Measurements from ENCODE around the gene HSPA1L. TPM values are rescaled to one million over a fixed set of nuclear protein-coding genes. Genes with fewer than 3 reads are reported as not detected.
"Not testable (repeated sequence)": the region's sequence is repeated elsewhere in the genome, so short reads cannot be mapped to it uniquely, and the experiment has no call there.

HSPA1L gene
- total RNA-seq, 1 donor from 2014 or later = 1.2 TPM

- DNase-seq (no peak), ATAC-seq (ENCODE audit: low read depth) (no peak)
- no peak for TF ChIP-seq CTCF (IDR thresholded peaks at IDR 0.05)
- intact Hi-C loops (cut with micrococcal nuclease) = no loop called here
- ChIA-PET CTCF (interaction anchor here (1.2 kb wide), 1 partner anchor 49 kb away, joined by 4 read pairs; no protein-coding TSS in a partner anchor), POLR2A (interaction anchor here (0.8 to 9.9 kb wide), 9 partner anchors 11 to 289 kb away, joined by 3 to 133 read pairs (median 3); partner anchors contain the start of genes CSNK2B, GPANK1, HSPA1A and HSPA1B)
- Mint-ChIP-seq H3K36me3 (ENCODE audit: low read depth) (peaks cover 66% of the 10 kb centered on the region), H3K4me3 (peak overlapping the region; percentile 11), H3K4me1 (peaks cover 47% of the 10 kb centered on the region), H3K27me3 (no peaks in the 10 kb centered on the region), H3K9me3 (no peaks in the 10 kb centered on the region), H3K27ac (no peak overlapping the region)
Measured at GRCh38 chr6:31838968-31839367, 23.9 kb upstream of the HSPA1L start.

GRCh38 chr6:31838114-31838553, 23.1 kb upstream of the HSPA1L start:
- H3K4me3 Mint-ChIP-seq = peak overlapping the region; percentile 99
- DNase-seq; intact Hi-C loops (cut with micrococcal nuclease); CTCF ChIA-PET; H3K27me3 Mint-ChIP-seq; H3K9me3 Mint-ChIP-seq; ATAC-seq (ENCODE audit: low read depth): not testable (repeated sequence)
- POLR2A ChIA-PET = interaction anchor here (1.1 to 9.9 kb wide), 7 partner anchors 11 to 173 kb away, joined by 3 to 133 read pairs (median 3); partner anchors contain the start of genes CSNK2B, GPANK1, HSPA1B and NEU1
- H3K4me1 Mint-ChIP-seq = peaks cover 51% of the 10 kb centered on the region
- peak overlapping the region; percentile 98 for H3K27ac Mint-ChIP-seq
- peaks cover 66% of the 10 kb centered on the region for H3K36me3 Mint-ChIP-seq (ENCODE audit: low read depth)

GRCh38 chr6:31837369-31838113, 22.5 kb upstream of the HSPA1L start:
- ChIA-PET POLR2A (interaction anchor here (0.5 to 9.9 kb wide), 11 partner anchors 10 to 339 kb away, joined by 3 to 133 read pairs (median 4); partner anchors contain the start of genes CSNK2B, DXO, GPANK1 and HSPA1B), CTCF (no interaction called here)
- Mint-ChIP-seq H3K36me3 (ENCODE audit: low read depth) (peaks cover 66% of the 10 kb centered on the region), H3K9me3 (no peaks in the 10 kb centered on the region), H3K4me3 (peak overlapping the region; percentile 99), H3K27me3 (no peaks in the 10 kb centered on the region), H3K27ac (peak overlapping the region; percentile 98), H3K4me1 (peaks cover 56% of the 10 kb centered on the region)
- no peak for TF ChIP-seq CTCF (IDR thresholded peaks at IDR 0.05)
- no peak for ATAC-seq (ENCODE audit: low read depth)
- DNase-seq = no peak
- intact Hi-C loops (cut with micrococcal nuclease) = no loop called here

GRCh38 chr6:31836474-31837368, 21.6 kb upstream of the HSPA1L start:
- no peaks in the 10 kb centered on the region for H3K27me3 Mint-ChIP-seq
- ChIA-PET CTCF (interaction anchor here (1.1 kb wide), 1 partner anchor 27 kb away, joined by 4 read pairs; the partner anchor contains the start of gene NEU1), POLR2A (interaction anchor here (0.5 to 9.9 kb wide), 15 partner anchors 7 to 1236 kb away, joined by 3 to 133 read pairs (median 6); partner anchors contain the start of genes C6orf47, CLIC1, DDAH2 and DDX39B)
- H3K36me3 Mint-ChIP-seq (ENCODE audit: low read depth) = peaks cover 62% of the 10 kb centered on the region
- no peaks in the 10 kb centered on the region for H3K9me3 Mint-ChIP-seq
- no peak for TF ChIP-seq CTCF (IDR thresholded peaks at IDR 0.05)
- DNase-seq (no peak), ATAC-seq (ENCODE audit: low read depth) (no peak)
- intact Hi-C loops (cut with micrococcal nuclease) = no loop called here
- H3K27ac Mint-ChIP-seq = peak overlapping the region; percentile 98
- peaks cover 57% of the 10 kb centered on the region for H3K4me1 Mint-ChIP-seq
- peak overlapping the region; percentile 99 for H3K4me3 Mint-ChIP-seq

DNA sequence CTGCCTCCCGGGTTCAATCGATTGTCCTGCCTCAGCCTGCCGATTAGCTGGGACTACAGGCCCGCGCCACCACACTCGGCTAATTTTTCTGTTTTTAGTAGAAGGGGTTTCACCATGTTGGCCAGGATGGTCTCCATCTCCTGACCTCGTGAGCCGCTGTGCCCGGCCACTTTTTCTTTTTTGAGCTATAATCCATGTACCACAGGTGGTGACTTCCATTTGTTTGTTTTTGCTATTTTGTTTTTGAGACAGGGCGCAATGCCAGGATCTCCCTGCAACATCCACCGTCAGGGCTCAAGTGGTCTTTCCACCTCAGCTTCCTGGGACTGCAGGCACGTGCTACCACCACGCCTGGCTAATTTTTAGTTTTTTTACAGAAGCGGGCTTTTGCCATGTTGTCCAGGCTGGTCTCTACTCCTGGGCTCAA, 21.0 kb upstream of the HSPA1L start:
- Mint-ChIP-seq H3K9me3 (no peaks in the 10 kb centered on the region), H3K27me3 (no peaks in the 10 kb centered on the region), H3K4me1 (peaks cover 59% of the 10 kb centered on the region), H3K36me3 (ENCODE audit: low read depth) (peaks cover 59% of the 10 kb centered on the region), H3K27ac (peak overlapping the region; percentile 98), H3K4me3 (peak overlapping the region; percentile 99)
- ATAC-seq (ENCODE audit: low read depth) (no peak), DNase-seq (no peak)
- no peak for TF ChIP-seq CTCF (IDR thresholded peaks at IDR 0.05)
- ChIA-PET CTCF (interaction anchor here (1.1 kb wide), 2 partner anchors 27 to 285 kb away, joined by 4 read pairs; partner anchors contain the start of gene NEU1), POLR2A (interaction anchor here (0.6 to 9.9 kb wide), 25 partner anchors 8 to 1940 kb away, joined by 3 to 133 read pairs (median 4); partner anchors contain the start of genes C6orf47, CLIC1, DDAH2 and DDX39B)
- intact Hi-C loops (cut with micrococcal nuclease) = no loop called here

Data from activated B cell treated with CpG ODN at 0.5 μM for 24 hours (primary cell).